ENCODE data around the gene FIBP.
"Not testable (repeated sequence)": the region's sequence is repeated elsewhere in the genome, so short reads cannot be mapped to it uniquely, and the experiment has no call there.

FIBP gene

GRCh38 chr11:65915101-65915820 is 27.0 kb upstream of the FIBP start:
- DNase-seq (ENCODE audit: low spot score): no peak

GRCh38 chr11:65912845-65913244 is 24.6 kb upstream of the FIBP start:
- DNase-seq (ENCODE audit: low spot score): no peak

- DNase-seq (ENCODE audit: low spot score): no peak
These were observed 23.7 kb upstream of the FIBP start for GRCh38 chr11:65911682-65912568.

- DNase-seq (ENCODE audit: low spot score): no peak
These were observed 19.6 kb upstream of the FIBP start for GRCh38 chr11:65907878-65908277.

GRCh38 chr11:65906602-65907001 is 18.3 kb upstream of the FIBP start:
- DNase-seq (ENCODE audit: low spot score): no peak

GRCh38 chr11:65903715-65904114 is 15.4 kb upstream of the FIBP start:
- no peak for DNase-seq (ENCODE audit: low spot score)

- DNase-seq (ENCODE audit: low spot score): no peak
These were observed 14.8 kb upstream of the FIBP start for GRCh38 chr11:65903068-65903481.

GRCh38 chr11:65900899-65901180 is 12.6 kb upstream of the FIBP start:
- no peak for DNase-seq (ENCODE audit: low spot score)

GRCh38 chr11:65900125-65900898 is 12.0 kb upstream of the FIBP start, which contains the start of gene FOSL1:
Gene FOSL1, minus strand, starts transcription at chr11:65900388. Its CDS starts 49 bp downstream, at chr11:65900339.
- no peak for DNase-seq (ENCODE audit: low spot score)

GRCh38 chr11:65899356-65900124 is 11.3 kb upstream of the FIBP start:
- no peak for DNase-seq (ENCODE audit: low spot score)

- no peak for DNase-seq (ENCODE audit: low spot score)
These were observed 10.5 kb upstream of the FIBP start for GRCh38 chr11:65898656-65899355.

- no peak for DNase-seq (ENCODE audit: low spot score)
These were observed 8.8 kb upstream of the FIBP start for GRCh38 chr11:65897020-65897471.

GRCh38 chr11:65896034-65896999 is 8.0 kb upstream of the FIBP start:
- DNase-seq (ENCODE audit: low spot score): no peak

GRCh38 chr11:65895482-65895981 is 7.3 kb upstream of the FIBP start:
- no peak for DNase-seq (ENCODE audit: low spot score)

- no peak for DNase-seq (ENCODE audit: low spot score)
These were observed 5.8 kb upstream of the FIBP start for GRCh38 chr11:65894034-65894591.

GRCh38 chr11:65892661-65893317 is 4.5 kb upstream of the FIBP start:
- no peak for DNase-seq (ENCODE audit: low spot score)

- DNase-seq (ENCODE audit: low spot score): not testable (repeated sequence)
These were observed 3.9 kb upstream of the FIBP start for GRCh38 chr11:65892137-65892540.

- no peak for DNase-seq (ENCODE audit: low spot score)
These were observed 3.2 kb upstream of the FIBP start for GRCh38 chr11:65891219-65892136.
